ENCODE data around the gene SURF1.

DNA sequence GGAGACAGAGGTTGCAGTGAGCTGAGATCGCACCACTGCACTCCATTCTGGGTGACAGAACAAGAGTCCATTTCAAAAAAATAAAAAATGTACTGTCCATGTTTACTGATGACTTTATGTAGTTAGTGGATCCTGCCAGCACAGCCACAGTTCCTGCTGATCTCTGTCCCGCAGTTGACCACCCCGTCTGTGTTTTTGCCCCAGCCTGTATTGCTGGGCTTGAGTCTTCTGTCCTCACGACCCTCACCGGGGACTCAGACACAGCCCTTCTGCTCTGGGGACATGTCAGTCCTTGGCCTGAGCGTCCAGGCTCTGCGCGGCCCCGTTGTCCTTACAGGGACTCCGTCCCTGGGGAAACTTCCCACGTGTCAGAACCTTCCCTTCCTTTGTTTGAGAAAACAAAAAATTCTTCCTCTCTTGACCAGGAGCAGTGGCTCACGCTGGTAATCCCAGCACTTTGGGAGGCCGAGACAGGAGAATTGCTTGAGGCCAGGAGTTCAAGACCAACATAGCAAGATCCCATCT lies 34.8 kb downstream of the SURF1 start:
- TF ChIP-seq YY1 (IDR thresholded peaks at IDR 0.05; ENCODE audit: low read depth, low read length): no peak
- no peak for TF ChIP-seq JUND (IDR thresholded peaks at IDR 0.05; ENCODE audit: low read depth, low read length)
- no peak for TF ChIP-seq FOS (IDR thresholded peaks at IDR 0.05; ENCODE audit: borderline replicate concordance, extremely low read depth, insufficient read length)
- TF ChIP-seq CREB1 (IDR thresholded peaks at IDR 0.05; ENCODE audit: low read depth): no peak
